GM10847 (cell line): ENCODE results near the gene AZIN2.

Experiments
- POLR2A ChIP-seq: IDR thresholded peaks from 2 replicates; pipeline ENCODE4 v1.6.1; 2011; ENCODE audit not compliant: insufficient read length; ENCODE audit errors: extremely low read depth

AZIN2 gene

DNA sequence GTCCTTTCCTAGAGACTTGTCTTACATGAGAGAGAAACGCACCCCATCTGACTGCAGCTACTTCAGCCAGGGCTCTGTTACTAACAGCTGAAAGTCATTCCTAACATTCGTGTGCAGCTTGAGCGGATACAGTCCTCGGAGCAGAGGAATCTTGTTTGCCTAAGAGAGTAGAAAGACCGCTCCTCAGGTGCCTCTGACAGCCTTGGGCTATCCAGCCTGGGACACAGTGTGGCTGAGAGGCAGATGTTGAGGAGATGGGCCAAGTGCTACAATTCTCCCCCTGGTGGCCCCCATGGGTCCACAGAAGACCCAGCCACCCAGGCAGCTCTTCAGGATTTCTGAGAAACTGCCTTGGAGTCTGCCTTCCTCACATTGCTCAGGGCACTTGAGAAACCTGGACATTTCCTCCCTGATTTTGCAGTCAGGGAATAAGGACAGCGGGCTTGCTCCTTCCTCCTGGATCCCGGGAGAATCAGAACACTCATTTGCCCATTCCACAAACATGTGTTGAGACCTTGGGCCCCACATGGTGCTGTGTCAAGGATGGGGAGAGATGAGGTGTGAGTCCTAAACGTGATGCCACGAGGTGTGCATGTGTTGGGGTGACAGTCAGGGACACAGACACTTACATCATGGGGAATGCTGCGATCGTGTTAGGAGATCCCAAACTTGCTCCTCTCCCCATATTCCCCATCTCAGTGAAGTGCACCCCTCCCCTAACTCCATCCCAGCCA, 87.8 kb downstream of the AZIN2 start:
- no peak for TF ChIP-seq POLR2A

- no peak for TF ChIP-seq POLR2A
These were observed 88.5 kb downstream of the AZIN2 start for GRCh38 chr1:33169290-33170055.
